Lower leg skin (tissue), 3 donors: ENCODE results near the gene DNAJC11.

Experiments used
- POLR2A ChIP-seq, 2 donors: fragments of 450-650 bp; IDR thresholded peaks; one replicate each; pipeline ENCODE4 v1.6.1; 2016 to 2017; ENCODE audit warnings: antibody characterized with exemption in 2 of 2, mild to moderate bottlenecking in 1 of 2, moderate library complexity in 1 of 2
- TF ChIP-seq, protein P1 (sequence below), 3 donors: fragments of 450-650 bp; IDR thresholded peaks; one replicate each; pipeline ENCODE4 v1.5.1; 2016; ENCODE audit warnings: antibody characterized with exemption in 3 of 3, mild to moderate bottlenecking in 3 of 3, moderate library complexity in 2 of 3

DNA sequence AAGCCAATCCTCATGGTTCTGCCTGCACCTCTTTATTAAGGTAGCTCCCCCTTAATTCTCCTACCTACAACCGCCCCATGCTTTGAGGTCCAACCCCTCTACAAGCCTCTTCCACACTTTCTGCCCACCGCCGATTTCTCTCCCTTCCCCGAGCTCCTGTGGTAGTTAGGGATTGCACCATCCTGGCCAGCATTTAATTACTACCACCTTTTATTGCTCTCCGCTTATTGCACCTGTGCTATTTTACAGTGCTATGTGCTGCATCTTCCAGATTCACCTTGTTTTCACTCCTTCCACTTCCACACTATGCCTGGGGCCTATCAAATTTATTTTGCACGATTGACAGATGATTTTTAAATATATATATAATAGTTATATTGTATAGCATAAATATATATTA, 29.3 kb upstream of the DNAJC11 start:
- TF ChIP-seq, protein P1, sequence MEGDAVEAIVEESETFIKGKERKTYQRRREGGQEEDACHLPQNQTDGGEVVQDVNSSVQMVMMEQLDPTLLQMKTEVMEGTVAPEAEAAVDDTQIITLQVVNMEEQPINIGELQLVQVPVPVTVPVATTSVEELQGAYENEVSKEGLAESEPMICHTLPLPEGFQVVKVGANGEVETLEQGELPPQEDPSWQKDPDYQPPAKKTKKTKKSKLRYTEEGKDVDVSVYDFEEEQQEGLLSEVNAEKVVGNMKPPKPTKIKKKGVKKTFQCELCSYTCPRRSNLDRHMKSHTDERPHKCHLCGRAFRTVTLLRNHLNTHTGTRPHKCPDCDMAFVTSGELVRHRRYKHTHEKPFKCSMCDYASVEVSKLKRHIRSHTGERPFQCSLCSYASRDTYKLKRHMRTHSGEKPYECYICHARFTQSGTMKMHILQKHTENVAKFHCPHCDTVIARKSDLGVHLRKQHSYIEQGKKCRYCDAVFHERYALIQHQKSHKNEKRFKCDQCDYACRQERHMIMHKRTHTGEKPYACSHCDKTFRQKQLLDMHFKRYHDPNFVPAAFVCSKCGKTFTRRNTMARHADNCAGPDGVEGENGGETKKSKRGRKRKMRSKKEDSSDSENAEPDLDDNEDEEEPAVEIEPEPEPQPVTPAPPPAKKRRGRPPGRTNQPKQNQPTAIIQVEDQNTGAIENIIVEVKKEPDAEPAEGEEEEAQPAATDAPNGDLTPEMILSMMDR (IDR thresholded peaks at IDR 0.05), result no peak
- TF ChIP-seq POLR2A (IDR thresholded peaks at IDR 0.05), result no peak
